EH (cell line): ENCODE data around the gene D2HGDH.
"Not testable (repeated sequence)": the region's sequence is repeated elsewhere in the genome, so short reads cannot be mapped to it uniquely, and the experiment has no call there.

Experiments
- DNase-seq: peaks from one replicate; pipeline ENCODE4 v3.0.0-alpha.2; 2015; ENCODE audit warnings: low read depth

D2HGDH gene

DNA sequence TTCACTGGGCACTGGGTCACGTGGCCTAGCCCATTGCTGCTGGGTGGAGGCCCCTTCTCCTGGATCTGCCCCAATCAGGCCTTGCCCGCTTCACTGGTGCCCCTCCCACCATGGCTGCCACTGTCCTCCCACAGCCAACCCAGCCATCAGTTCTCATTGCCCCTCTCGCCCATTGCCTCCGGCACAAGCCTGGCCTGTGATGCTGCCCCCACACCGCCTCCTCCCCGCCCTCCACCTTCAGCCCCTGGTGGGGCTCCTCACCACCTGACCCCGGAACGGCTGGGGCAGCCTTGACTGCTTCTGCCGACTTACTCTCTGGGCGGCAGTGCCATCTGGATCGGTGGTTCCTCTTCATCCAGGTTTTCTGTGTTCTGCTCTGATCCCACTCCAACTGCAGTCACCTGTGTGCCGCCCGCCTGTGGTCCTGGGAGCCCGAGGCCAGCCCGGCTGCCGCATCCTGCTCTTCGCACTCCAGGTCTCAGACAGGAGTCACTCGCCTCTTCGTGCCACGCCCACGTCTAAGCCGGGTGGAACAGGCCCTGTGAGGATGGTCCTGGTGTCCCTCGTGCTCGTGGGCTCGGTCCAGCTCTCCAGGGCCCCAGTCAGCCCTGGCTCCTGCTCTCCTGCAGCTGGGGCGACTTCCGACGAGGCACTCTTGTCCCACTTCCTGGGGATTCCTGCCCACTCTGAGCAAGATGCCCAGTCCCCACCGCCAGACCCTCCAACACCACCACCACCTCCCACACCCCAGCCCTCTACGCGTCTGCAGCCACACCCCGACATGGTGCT lies 14.2 kb downstream of the D2HGDH start:
- no peak for DNase-seq

DNA sequence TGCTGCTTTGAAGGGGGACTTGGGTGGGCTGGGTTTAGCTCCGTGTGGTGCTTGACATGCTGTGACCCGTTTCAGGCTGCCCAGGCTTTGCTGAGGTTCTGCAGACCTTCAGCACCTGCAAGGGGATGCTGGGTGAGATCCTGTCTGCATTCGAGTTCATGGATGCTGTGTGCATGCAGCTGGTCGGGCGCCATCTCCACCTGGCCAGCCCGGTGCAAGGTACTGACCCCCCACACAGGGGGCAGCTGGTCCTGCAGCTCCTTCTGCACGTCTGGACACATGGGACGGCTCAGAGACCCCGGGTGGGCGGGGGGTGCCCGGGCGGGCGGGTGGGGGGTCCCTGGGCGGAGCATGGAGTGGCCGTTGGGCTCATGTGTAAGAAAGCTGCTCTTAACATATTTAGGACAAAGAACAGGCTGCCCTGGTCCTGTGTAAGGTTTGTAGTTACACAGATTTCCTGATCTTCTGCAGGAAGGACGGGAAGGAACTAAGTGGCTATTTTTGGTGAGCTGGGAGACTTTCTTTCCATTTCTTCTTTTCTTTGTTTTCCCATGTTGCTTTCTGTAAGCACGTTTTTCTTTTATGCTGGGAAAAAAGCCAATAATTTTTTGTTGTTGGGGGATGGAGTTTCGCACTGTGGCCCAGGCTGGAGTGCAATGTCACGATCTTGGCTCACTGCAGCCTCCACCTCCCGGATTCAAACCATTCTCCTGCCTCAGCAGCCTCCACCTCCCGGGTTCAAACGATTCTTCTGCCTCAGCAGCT lies 15.8 kb downstream of the D2HGDH start:
- no peak for DNase-seq

DNA sequence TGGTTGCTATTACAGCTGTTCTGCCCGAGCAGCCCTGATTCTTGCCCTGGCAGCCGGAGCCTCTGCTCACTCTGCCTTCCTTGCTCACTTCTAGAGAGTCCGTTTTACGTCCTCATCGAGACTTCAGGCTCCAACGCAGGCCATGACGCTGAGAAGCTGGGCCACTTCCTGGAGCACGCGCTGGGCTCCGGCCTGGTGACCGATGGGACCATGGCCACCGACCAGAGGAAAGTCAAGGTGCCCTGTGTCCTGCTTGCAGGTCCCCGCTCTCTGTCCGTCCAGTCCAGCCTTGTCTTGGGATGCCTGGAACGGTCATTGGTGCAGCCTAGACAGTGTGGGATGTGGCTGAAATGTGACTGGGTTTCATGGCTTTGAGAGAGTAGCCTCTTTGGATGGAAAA lies 16.7 kb downstream of the D2HGDH start:
- DNase-seq: no peak

DNA sequence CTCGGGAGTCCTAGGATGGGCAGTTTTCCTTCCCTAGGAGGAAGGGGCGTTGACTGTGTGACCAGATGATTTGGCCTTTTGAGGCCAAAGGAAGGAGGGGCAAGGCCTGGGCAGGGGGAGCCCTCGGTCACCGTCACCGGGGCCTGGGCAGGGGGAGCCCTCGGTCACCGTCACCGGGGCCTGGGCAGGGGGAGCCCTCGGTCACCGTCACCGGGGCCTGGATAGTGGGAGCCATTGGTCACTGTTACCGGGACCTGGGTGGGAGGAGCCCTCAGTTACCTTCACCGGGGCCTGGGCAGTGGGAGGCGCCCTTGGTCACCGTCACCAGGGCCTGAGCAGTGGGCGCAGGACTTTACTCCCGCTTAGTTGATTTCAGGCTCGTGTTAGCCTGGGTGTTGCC lies 17.3 kb downstream of the D2HGDH start:
- DNase-seq: no peak

DNA sequence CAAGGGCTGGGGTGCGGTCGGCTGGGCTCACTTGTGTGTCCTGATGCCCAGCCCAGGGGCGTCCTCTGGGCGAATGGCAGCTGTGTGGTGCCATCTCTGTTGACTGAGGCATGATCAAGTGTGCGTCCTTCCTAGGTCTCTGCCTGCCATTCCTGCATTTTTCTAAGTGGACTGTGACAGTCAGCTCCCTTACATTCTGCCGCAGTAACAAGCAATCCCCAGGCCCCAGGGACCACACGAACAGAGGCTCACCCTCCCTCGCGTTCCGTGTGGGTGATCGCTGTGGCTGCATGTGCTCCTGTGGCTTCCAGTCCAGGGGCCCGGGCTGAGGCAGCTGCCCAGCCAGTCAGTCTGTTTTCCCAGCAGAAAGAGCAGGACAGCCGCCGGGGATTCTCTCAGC lies 17.8 kb downstream of the D2HGDH start:
- DNase-seq: no peak

DNA sequence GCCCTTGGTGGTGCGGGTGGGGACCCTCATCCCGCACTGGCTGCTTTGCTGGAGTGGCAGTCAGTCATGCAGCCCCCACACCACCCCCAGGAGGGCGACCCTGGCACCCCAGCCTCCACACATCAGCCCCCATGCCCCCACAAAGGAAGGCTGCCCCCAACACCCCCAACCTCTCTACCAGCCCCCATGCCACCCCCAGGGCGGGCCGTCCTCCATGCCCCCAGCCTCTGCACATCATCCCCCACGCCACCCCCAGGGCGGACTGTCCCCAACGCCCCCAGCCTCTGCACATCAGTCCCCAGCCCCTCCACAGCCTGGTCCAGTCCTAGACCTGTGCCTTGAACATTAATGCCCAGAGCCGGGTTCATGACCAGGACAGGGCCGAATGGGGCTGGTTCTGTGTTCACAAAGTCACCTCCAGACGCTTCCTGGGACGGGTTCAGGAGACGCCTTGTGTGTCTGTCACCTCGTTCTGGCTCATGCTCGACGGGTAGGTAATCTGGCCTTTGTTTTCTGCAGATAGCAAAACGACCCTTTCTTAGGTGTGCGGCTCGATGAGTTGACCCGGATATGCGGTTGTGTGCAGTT lies 18.4 kb downstream of the D2HGDH start:
- DNase-seq: no peak

DNA sequence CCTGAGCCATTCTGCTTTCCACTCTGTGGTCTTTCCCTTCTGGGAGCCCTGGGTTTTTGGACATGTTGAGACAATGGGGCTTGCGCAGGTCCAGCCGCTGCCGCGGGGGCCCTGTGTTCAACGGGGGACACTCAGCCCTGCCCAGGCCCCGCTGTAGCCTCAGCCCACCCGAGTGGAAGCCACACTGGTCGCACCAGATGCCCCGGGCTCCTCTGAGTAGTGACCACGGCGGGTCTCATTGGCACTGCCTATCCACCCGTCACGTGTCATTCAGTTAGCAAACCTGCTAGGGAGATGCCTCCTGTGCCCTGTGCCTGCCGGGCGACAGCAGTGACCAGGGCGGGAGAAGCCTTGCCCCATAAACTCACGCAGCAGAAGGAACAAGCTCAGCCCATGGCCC lies 19.1 kb downstream of the D2HGDH start:
- no peak for DNase-seq

DNA sequence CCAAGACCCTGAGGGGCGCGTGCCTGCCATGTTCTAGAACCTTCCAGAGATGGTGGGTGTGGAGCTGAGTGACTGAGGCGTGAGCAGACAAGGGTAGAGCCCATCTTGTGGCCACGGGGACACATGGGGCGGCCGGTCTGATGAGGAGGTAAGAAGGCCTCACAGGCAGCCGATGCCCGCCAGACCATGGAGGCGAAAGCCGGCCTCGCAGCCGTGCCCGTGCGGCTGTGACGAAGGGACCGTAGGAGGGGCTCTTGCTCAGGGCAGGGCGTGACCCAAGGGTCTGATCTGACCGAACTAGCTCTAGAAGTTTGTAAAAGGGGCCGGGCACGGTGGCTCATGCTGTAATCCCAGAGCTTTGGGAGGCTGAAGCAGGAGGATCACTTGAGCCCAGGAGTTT lies 19.6 kb downstream of the D2HGDH start:
- DNase-seq: no peak

DNA sequence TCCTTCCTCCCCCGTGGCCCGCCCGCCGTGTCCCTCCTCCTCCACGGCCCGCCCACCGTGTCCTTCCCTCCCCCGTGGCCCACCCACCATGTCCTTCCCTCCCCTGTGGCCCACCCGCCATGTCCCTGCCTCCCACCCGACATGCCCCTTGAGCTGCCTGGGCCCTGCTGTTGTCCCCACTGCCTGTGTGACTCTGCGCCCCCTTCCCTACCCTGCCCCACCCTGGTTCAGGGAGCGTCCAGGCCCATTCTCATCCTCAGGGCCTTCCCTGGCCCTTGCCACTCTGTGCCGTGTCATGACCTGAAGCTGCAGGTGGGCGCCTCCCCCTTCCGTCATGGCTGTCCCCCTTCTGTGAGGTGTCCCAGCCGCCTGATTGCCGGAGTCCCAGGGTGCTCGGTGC lies 20.7 kb downstream of the D2HGDH start:
- DNase-seq: no peak

DNA sequence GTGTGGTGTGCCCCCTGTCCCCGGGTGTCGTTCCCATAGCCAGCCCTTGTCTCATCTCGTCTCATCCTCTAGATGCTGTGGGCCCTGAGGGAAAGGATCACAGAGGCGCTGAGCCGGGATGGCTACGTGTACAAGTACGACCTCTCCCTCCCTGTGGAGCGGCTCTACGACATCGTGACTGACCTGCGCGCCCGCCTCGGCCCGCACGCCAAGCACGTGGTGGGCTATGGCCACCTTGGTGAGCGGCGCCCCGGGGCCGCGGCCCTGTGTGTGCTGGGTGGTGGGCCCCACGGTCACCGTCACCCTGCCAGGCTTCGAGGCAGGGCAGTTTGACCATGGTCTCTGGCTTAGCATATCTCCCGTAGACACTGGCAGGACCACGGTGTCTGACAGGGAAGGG lies 21.3 kb downstream of the D2HGDH start:
- DNase-seq: no peak

DNA sequence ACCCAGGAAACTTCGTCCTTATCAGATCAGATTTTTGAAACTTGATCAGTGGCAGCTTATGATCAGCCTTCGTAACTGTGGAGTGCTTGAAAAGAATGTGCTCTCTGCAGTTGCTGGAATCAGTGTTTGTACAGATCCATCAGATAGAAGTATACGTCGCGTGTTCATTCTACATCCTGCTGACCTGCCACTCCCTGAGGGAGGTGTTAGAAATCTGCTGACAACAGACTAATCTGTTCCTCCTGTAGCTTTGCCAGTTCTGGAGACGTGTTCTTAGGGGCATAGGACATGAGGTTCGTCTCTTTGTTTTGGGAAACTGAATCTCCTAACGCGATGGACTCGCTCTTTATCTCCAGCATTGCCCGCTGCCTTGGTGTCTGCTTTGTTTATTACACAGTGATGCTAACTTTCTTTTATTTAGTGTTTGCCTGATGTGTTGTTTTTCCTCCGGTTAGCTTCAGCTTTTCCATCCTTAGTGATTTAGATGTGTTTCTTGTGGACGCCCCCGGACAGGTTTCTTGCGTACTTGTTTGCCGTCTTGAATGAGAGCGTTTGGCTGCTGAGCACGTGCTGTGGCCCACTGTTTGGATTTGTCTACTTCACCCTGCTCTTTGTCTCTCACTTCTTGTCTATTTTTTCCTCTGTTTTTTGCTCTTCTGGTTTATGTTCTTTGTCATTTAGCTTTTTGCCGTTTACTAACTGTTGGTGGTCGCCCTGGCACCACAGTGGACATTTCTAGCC lies 24.8 kb downstream of the D2HGDH start:
- no peak for DNase-seq

DNA sequence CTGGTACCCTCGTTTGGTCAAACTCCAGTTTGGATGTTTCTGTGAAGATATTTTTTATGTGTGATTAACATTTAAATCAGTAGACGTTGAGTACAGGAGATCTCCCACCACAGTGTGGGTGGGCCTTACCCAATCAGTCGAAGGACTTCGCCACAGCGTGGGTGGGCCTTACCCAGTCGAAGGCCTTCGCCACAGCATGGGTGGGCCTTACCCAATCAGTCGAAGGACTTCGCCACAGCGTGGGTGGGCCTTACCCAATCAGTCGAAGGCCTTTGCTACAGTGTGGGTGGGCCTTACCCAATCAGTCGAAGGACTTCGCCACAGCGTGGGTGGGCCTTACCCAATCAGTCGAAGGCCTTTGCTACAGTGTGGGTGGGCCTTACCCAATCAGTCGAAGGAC lies 25.5 kb downstream of the D2HGDH start:
- not testable (repeated sequence) for DNase-seq

DNA sequence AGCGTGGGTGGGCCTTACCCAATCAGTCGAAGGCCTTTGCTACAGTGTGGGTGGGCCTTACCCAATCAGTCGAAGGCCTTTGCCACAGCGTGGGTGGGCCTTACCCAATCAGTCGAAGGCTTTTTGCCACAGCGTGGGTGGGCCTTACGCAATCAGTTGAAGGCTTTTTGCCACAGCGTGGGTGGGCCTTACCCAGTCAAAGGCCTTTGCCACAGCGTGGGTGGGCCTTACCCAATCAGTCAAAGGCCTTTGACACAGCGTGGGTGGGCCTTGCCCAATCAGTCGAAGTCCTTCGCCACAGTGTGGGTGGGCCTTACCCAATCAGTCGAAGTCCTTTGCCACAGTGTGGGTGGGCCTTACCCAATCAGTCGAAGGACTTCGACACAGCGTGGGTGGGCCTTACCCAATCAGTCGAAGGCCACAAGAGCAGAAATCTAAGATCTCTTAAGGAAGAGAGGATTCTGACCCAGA lies 25.9 kb downstream of the D2HGDH start:
- no peak for DNase-seq

DNA sequence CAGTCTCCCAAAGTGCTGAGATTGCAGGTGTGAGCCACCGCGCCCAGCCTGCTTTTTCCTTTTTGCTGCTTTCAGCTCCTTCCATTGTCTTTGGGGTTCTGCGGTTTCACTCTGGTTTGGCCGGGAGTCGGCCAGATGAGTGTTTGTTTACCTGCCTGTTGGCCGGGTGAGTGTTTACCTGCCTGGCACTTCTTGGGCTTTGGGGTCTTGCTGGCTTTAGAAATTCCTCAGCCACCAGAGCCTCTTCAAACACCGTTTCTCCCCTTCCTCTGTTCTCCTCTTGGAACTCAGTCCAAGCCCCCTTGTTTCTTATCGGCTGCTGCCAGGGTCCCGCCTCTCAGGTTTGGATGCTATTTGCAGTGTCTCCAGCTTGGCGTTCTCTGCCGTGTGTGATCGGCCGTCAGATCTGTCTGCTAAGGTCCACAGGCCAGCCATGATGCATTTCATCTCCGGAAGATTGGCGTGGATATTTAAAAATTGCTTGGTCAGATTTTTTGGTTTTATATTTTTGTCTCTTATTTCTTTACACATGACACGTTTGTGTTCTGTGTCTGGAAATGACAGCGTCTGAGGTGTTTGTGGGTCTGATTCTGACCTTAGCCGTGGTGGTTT lies 28.0 kb downstream of the D2HGDH start:
- DNase-seq: peak; percentile 6

DNA sequence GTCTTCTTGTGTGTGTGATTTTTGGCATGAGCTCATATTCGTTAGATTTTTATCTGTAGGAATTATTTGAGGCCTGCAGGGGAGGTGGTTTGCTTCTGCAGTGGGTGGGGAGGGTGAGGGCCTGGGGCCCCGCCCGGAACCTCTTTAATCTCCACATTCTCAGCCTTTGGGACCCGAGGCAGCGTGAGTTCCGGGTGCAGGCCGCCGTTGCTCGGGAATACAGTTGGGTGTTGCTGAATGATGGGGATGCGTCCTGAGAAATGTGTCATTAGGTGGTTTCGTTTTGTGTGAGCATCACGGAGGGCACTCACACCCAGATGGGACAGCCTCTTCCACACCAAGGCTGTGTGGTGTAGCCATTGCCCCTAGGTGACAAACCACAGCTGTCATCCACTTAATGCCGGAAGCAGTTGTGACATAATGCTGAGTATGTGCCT lies 28.5 kb downstream of the D2HGDH start:
- no peak for DNase-seq

DNA sequence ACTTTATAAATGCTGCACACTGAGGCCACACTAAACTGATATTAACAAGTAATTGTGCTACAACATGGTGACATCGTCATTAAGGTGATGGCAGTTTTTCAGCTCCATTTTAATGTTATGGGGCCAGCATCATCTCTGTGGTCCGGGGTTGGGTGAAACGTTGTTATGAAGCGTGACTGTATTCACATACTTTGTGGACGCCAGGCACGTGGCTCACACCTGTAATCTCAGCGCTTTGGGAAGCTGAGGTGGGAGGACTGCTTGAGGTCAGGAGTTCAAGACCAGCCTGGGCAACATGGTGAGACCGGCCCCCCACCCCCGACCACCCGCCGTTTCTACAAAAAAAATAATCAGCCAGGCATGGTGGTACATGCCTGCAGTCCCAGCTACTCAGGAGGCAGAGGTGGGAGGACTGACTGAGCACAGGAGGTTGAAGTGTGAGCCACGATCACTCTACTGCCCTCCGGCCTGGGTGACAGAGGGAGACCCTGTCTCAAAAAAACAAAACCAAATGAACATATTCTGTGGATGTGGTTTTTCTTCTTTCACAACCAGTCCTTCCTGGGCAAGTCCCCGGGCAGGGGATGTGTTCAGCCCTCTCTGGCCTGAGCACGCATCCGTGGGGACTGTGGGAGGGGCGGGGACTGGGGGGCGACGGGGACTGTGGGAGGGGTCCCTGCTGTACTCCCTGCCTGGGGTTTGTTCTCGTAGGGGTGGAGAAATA lies 29.3 kb downstream of the D2HGDH start:
- no peak for DNase-seq

DNA sequence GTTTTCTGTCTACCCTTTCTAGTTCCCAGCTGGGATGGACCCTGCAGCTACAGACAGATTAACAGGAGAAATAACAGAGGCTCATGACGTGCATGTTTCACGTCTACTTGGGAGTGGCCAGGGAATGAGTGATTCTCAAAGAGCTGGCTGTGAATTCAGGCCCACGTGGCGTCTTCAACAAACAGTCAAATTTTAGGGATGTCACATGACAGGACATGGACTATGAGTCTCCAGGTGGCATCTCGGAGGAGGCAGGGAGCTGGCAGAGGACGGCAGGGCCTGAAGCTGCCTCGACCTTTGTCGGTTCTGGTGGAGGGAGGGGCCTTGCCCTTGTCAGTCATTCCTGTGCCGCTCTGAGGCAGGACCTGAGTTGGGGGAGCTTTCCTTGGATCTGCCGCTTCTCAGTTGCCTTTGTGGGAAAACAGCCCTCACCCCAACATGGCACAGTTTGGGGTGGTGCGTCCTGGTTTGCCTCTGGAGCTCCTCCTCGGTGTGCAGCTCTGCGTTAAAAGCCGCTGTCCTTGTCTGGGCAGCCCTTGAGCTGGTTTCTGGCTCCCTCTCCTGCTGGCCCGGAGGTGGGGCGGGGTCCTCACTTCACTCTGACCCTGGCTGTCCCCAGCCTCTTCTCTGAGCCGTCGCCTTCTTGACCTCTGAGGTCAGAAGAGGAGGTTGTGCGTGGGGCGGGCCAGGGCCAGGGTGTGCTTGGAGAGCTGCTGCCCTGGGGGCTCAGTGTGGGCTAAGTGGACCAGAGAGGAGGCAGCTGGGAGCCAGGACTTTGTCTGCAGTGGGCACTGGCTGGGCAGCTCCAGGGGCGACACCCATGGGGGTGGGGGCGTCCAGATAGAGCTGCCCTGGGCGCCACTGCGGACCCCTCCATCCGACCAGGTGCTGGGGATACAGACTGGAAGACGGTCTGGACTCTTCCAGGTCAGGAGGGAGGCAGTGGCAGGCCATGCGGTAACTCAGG lies 30.1 kb downstream of the D2HGDH start:
- DNase-seq: no peak

DNA sequence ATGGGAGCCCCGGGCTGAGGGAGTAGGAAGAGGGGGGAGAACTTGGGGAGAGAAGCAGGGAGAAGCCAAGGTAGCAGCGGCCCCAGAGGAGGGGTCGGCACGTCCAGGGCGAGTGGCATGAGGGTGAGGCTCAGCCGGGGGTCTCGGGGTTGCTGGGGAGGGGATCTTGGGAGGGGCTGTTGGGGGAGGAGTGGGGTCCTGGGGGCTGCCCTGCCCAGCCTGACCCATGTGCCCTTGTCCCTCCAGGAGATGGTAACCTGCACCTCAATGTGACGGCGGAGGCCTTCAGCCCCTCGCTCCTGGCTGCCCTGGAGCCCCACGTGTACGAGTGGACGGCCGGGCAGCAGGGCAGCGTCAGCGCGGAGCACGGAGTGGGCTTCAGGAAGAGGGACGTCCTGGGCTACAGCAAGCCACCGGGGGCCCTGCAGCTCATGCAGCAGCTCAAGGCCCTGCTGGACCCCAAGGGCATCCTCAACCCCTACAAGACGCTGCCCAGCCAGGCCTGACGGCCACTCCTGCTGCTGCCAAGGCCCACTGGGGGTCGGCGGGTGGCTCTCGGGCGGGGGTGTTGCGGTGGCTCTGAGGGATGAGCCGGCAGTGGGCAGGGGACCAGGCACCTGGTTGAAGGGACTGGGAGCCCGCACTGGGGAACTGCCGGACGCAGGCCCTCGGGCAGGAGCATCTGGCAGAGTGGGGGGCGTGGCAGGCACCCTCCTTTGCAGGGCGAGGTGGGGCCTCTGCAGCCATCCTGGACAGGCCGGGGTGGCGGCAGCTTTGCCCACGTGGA lies 33.2 kb downstream of the D2HGDH start:
- DNase-seq: no peak

DNA sequence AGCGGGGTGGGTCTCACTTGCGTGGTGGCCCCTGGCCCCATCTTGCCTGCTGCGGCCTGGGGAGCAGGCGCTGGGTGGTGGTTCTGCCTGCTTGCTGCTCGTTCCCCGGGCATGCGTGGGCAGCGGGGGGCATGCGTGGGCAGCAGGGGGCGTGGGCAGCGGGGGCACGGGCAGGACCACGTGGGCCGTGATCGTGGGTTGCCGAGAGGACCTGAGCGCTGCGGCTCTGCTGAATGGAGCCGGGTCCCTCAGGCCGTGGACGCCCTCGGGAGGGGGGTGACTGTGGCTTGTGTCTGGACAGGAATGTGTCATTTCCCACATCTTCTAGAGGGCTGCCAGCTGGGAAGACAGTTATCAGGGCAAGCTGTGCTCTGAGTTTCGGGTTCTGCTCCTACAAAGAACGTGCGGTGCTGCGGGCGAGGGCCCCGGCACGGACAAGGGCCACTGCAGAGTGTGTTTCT lies 33.9 kb downstream of the D2HGDH start:
- no peak for DNase-seq
